IPS-15b (cell line): ENCODE data around the gene GPC3.

Experiments used
- H3K27me3 ChIP-seq: one replicate; pipeline ENCODE4 v1.6.1; 2013; ENCODE audit warnings: low read length; ENCODE audit not compliant: control insufficient read depth, insufficient read depth
- H3K36me3 ChIP-seq: one replicate; pipeline ENCODE4 v1.6.1; 2013; ENCODE audit warnings: low read length; ENCODE audit not compliant: control insufficient read depth, insufficient read depth
- H3K4me1 ChIP-seq: one replicate; pipeline ENCODE4 v1.6.1; 2013; ENCODE audit warnings: mild to moderate bottlenecking, low read length; ENCODE audit not compliant: control insufficient read depth, insufficient read depth
- H3K4me3 ChIP-seq: one replicate; pipeline ENCODE4 v1.5.1; 2013; ENCODE audit warnings: low read depth, low read length
- H3K9ac ChIP-seq: one replicate; pipeline ENCODE4 v1.6.1; 2013; ENCODE audit warnings: low read depth, mild to moderate bottlenecking, low read length
- H3K9me3 ChIP-seq: one replicate; pipeline ENCODE4 v1.6.1; 2013; ENCODE audit warnings: mild to moderate bottlenecking, low read length; ENCODE audit not compliant: control insufficient read depth, insufficient read depth

The GPC3 gene

DNA sequence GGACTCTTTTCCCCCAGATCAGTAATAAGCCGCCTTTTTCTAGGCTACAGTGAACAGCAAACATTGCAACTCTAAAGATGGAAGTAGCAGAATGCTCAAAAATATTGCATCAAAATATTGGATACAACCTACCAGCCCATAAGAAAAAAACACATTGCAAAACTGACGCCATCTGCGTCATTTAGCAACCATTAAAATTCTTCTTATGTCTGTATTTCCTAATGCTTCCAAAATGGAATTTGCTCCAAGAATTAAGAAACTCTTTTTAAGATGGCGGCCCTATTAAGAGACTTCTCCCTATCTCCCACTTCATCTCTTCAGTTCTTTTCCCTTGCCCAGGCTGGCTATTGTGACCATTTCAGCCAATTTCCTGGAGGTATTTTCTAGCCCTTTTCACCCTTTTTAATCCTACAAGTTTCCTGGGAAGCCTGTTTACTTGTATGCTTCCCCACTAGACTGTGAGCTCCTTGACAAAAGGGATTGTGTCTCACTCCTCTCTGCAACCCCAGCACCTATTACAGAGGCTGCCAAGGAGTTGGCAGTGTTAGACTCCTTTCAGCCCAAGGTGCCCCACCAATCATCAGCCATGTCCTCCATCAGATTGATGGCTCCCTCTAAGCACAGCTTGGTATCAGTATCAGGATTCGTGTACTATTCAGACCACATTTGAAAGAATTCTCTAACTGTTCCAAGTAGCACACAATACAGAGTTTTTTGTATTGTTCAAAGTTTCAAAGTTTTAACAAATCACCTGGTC lies 4.4 kb downstream of the GPC3 start:
- Histone ChIP-seq H3K4me3 (no peak overlapping the region), H3K4me1 (peaks cover 24% of the 10 kb centered on the region), H3K36me3 (no peaks in the 10 kb centered on the region), H3K9ac (no peak overlapping the region), H3K27me3 (peaks cover 11% of the 10 kb centered on the region), H3K9me3 (no peaks in the 10 kb centered on the region)

GRCh38 chrX:133980406-133980805 lies 5.0 kb downstream of the GPC3 start:
- Histone ChIP-seq H3K4me1 (peaks cover 24% of the 10 kb centered on the region), H3K27me3 (peaks cover 11% of the 10 kb centered on the region), H3K9ac (no peak overlapping the region), H3K4me3 (no peak overlapping the region), H3K36me3 (no peaks in the 10 kb centered on the region), H3K9me3 (no peaks in the 10 kb centered on the region)

DNA sequence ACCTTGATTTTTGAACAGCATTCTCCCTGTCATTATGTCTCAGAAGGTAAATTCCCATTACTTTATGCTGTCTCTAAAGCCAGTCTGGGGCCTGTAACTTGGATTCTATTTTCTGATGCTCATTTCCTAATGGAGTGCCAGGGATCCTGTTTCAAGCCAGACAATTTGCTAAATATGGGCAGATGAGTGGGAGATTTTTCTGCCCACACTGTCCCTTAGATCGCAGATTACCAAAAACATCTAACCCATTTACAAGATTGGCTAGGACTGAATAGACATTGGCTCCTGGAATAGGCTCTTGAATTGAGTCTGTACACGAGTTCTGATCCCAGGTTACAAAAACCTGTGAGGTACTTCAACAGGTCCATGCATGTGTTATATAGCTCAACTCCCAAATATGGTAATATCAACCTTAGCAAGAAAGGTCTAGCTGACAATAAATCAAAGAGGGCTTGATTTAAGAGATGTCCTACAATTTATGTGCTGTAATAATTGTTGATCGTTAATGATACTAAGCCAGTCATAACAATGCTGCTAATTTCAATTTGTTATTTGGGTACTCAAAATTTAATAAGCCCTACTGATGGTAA lies 5.7 kb downstream of the GPC3 start:
- Histone ChIP-seq H3K9ac (no peak overlapping the region), H3K9me3 (no peaks in the 10 kb centered on the region), H3K4me3 (no peak overlapping the region), H3K4me1 (peaks cover 24% of the 10 kb centered on the region), H3K36me3 (no peaks in the 10 kb centered on the region), H3K27me3 (peaks cover 7% of the 10 kb centered on the region)

GRCh38 chrX:133973704-133974103 lies 11.7 kb downstream of the GPC3 start:
- H3K9me3 ChIP-seq = no peaks in the 10 kb centered on the region
- H3K27me3 ChIP-seq = no peaks in the 10 kb centered on the region
- no peak overlapping the region for H3K9ac ChIP-seq
- peaks cover 14% of the 10 kb centered on the region for H3K4me1 ChIP-seq
- no peaks in the 10 kb centered on the region for H3K36me3 ChIP-seq
- no peak overlapping the region for H3K4me3 ChIP-seq

DNA sequence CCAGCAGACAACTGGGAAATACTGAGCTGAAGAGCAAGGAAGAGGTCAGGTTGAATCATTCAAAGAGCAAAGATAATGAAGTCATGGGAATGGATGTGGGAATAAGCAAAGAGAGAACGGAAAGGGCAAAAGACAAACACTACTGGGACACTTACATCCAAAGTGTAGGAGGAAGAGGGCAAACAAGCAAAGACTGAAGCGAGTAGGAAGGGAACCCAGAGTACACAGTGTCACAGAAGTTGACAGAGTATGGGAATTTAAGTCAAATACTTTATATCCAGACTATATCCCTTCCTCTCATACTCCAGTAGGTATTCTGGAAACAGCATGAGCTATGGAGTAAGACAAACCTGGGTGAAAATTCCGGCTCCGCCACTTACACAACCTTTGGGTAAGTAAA lies 12.5 kb downstream of the GPC3 start:
- Histone ChIP-seq H3K9me3 (no peaks in the 10 kb centered on the region), H3K9ac (no peak overlapping the region), H3K27me3 (no peaks in the 10 kb centered on the region), H3K4me3 (no peak overlapping the region), H3K4me1 (peaks cover 20% of the 10 kb centered on the region), H3K36me3 (no peaks in the 10 kb centered on the region)

- Histone ChIP-seq H3K9me3 (no peaks in the 10 kb centered on the region), H3K4me1 (peaks cover 23% of the 10 kb centered on the region), H3K36me3 (no peaks in the 10 kb centered on the region), H3K4me3 (no peak overlapping the region), H3K27me3 (no peaks in the 10 kb centered on the region), H3K9ac (no peak overlapping the region)
Observed at GRCh38 chrX:133971586-133971985, 13.8 kb downstream of the GPC3 start.

DNA sequence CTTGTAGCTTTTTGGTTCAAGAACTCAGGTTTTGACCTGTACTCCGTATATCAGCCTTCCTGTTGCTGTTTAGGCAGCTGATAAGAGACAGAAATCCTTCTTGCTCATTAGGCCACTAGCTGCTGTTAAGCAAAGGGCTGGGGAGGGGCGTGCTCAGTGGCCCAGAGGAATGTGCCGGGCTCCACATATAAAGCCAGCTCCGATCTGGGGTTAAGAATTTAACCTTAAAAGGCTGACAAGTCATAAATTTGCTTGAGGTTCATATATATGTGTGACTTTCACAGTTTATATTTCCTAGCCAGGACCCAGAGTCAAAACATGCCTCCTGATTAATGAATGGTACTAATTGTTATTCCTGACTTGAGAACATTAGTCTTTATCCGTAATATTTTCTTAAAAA lies 15.3 kb downstream of the GPC3 start:
- Histone ChIP-seq H3K9me3 (no peaks in the 10 kb centered on the region), H3K9ac (no peak overlapping the region), H3K4me1 (peaks cover 28% of the 10 kb centered on the region), H3K36me3 (no peaks in the 10 kb centered on the region), H3K27me3 (no peaks in the 10 kb centered on the region), H3K4me3 (no peak overlapping the region)

DNA sequence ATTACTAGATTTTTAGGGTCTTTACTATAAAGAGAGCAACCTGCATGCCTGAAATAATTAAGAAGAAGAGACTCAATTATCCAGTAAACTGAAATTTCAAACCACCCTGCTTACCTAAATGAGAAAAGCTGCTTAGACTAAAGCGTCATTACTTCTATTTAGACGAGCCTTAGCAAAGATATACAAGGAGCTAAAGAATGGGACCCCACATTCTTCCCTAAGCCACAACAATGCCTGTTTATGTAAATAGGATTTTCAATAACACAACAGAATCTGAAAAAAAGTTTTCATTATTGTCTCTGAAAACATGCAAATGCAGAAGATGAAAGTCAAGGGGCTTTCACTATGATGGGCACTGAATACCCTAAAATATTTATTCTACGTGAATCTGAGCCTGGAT lies 16.2 kb downstream of the GPC3 start:
- H3K36me3 ChIP-seq = no peaks in the 10 kb centered on the region
- H3K4me1 ChIP-seq = peaks cover 28% of the 10 kb centered on the region
- no peaks in the 10 kb centered on the region for H3K27me3 ChIP-seq
- no peaks in the 10 kb centered on the region for H3K9me3 ChIP-seq
- H3K9ac ChIP-seq = no peak overlapping the region
- no peak overlapping the region for H3K4me3 ChIP-seq

DNA sequence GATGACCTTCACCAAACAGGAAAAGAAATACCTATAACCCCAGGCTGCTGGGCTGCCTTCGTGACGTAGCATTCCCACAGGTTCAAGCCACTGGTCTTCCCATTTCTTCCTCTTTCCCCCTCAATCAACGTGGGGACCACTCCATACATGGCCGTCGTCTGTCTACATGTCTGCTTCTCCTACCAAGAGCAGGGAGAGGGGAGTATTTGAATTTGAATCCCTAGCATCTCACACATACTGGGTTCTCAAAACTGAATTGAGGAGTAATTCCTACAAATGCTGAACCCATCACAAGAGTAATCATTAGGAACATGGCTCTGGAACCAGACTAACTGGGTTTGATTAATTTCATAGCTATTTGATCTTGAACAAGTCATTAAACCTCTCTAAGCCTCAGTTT lies 17.3 kb downstream of the GPC3 start:
- no peak overlapping the region for H3K9ac ChIP-seq
- H3K27me3 ChIP-seq = no peaks in the 10 kb centered on the region
- H3K4me1 ChIP-seq = peaks cover 28% of the 10 kb centered on the region
- H3K9me3 ChIP-seq = no peaks in the 10 kb centered on the region
- H3K36me3 ChIP-seq = no peaks in the 10 kb centered on the region
- H3K4me3 ChIP-seq = no peak overlapping the region

DNA sequence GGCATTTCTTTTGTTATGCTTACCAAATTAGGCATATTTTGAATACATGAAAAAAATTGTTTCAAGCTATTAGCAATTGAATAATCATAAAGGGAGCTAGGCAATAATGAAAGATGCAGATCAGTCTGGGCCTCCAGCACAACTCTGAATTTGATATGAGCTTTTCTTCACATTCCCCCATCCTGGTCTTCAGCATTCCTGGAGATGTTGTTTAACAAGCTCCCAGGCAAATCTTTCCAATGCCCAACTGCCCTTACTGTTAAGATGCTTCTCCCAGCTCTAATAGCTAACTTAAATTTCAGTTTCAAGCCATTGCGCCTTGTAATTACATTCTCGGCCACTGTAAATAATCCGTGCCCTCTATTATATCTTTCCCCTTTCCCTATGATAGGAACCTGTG lies 19.2 kb downstream of the GPC3 start:
- Histone ChIP-seq H3K36me3 (no peaks in the 10 kb centered on the region), H3K4me1 (peaks cover 28% of the 10 kb centered on the region), H3K9ac (no peak overlapping the region), H3K9me3 (no peaks in the 10 kb centered on the region), H3K4me3 (no peak overlapping the region), H3K27me3 (no peaks in the 10 kb centered on the region)

GRCh38 chrX:133965321-133965720 lies 20.1 kb downstream of the GPC3 start:
- no peaks in the 10 kb centered on the region for H3K36me3 ChIP-seq
- H3K9me3 ChIP-seq = no peaks in the 10 kb centered on the region
- H3K27me3 ChIP-seq = no peaks in the 10 kb centered on the region
- H3K9ac ChIP-seq = no peak overlapping the region
- peaks cover 22% of the 10 kb centered on the region for H3K4me1 ChIP-seq
- no peak overlapping the region for H3K4me3 ChIP-seq

- Histone ChIP-seq H3K9me3 (no peaks in the 10 kb centered on the region), H3K4me3 (no peak overlapping the region), H3K36me3 (no peaks in the 10 kb centered on the region), H3K4me1 (peaks cover under 1% of the 10 kb centered on the region), H3K27me3 (no peaks in the 10 kb centered on the region), H3K9ac (no peak overlapping the region)
Observed at GRCh38 chrX:133961046-133961445, 24.3 kb downstream of the GPC3 start.
